Stimulated activated CD8-positive, alpha-beta memory T cell treated with anti-CD3 and anti-CD28 coated beads, Interleukin-15, amount 100 ng/mL, for 1 hour (primary cell): ENCODE results near the gene RXRA.
"Not testable (repeated sequence)": the region's sequence is repeated elsewhere in the genome, so short reads cannot be mapped to it uniquely, and the experiment has no call there.

Experiments
- DNase-seq: peaks from one replicate; pipeline ENCODE4 v3.0.0-alpha.2; 2020; ENCODE audit warnings: low read depth

The RXRA gene

GRCh38 chr9:134293611-134294152 is 32.6 kb upstream of the RXRA start:
- no peak for DNase-seq

DNA sequence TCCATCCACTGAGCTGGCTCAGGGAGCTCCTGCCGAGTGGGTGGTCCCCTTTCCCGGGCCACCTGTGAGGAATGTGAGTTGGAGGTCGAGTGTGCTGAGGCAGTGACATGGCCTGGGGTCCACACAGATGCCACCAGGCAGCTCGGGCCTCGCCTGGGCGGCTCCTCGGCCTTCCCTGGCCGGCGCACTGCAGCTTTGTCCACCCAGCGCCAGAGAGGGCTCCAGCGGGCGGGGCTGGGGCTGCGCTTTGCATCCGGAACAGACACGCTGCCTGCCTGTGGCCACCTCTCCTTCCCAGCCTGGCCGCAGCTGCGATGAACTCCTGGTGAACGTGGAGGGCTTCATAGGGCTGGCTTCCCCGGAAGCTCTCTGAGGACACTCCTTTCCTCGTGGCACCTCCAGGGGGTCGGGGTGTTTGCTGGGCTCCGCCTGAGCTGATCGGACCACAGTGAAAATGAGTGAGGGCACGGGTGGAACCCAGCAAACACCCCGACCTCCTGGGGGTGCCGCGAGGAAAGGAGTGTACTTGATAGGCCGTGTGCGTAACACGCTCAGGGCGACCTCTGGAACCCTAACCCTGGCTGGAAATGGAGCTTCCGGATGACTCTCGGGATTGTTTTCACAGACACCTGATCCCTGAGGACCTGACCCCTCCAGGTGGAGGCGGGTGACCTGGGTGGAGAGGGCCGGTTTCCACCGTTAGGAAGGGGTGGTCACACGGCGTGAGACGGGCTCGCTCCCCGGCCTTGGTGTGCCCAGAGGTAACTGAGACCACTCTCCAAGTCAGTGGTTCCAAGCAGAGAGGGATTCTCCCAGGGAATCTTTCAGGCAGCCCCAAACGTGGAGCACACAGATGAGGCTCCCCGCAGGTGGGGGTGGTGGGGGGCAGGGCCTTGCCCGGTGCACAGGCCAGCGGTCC is 31.8 kb upstream of the RXRA start:
- no peak for DNase-seq

GRCh38 chr9:134295101-134295745 is 31.0 kb upstream of the RXRA start:
- no peak for DNase-seq

- DNase-seq: no peak
These were observed 30.5 kb upstream of the RXRA start for GRCh38 chr9:134295746-134296250.

- DNase-seq: no peak
These were observed 29.8 kb upstream of the RXRA start for GRCh38 chr9:134296301-134297082.

DNA sequence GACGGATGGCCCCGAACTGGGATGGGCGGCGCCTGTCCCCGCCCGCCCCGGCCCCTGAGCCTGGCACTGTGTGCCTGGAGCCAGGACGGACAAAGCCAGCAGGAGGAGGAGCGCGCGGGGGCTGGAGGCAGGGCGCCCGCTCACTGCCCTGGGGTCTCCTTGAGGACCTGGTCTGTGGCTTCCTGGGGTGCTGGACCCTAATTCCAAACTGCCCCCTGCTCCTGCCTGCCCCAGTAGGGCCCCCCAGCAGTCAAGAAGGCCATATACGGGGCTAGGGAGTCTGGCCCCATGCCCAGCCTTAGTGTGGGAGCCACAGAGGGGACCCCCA is 29.2 kb upstream of the RXRA start:
- DNase-seq: no peak

DNA sequence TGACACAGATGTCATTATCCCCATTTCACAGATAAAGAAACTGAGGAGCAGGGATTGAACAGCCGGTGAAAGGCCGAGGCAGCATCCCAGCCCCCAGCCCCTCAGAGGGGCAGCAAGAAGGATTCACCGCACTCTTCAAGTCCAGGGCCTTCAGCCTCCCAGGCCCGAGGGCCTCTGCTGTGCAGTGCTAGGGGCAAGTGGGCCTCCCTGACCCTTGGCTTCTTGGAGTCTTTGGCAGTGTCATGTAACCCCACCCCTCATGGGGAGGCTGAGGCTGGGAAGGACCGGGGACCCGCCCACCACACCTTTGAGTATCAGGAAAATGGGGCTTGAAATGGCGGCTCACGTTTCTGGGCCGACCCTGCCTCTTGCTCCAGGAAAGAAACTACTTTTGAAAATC is 28.7 kb upstream of the RXRA start:
- DNase-seq: no peak

- no peak for DNase-seq
These were observed 28.3 kb upstream of the RXRA start for GRCh38 chr9:134298000-134298399.

DNA sequence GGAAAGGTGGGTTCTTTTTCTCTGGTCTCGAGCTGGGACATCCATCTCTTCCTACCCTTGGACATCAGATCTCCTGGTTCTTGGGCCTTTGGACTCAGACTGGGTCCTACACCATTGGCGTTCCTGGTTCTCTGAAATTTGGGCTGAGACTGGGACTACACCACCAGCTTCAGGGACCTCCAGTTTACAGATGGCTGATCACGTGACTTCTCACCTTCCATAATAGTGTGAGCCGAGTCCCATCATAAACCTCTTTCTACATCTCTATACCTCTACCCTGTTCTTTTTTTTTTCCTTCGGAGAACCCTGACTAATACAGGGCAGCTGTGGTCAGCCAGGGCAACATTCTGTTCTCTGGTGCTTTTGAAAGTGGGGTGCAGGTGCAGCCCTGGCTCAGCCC is 27.2 kb upstream of the RXRA start:
- DNase-seq: no peak

DNA sequence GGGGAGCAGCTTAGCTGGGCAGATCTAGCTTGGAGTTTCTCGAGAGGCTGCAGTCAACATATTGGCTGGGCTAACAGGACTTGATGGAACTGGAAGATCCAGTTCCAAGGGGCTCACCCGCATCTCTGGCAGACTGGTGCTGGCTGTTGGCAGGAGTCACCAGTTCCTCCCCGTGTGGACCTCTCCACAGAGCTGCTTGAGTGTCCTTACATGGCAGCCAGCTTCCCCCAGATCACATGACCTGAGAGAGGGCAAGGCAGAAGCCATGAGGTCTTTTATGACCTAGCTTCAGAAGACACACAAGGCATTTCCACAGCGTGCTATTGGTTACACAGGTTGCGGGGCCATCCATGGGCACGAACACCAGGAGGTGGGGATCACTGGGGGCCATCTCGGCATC is 26.4 kb upstream of the RXRA start:
- DNase-seq: no peak

GRCh38 chr9:134301387-134302129 is 24.7 kb upstream of the RXRA start:
- DNase-seq: no peak

DNA sequence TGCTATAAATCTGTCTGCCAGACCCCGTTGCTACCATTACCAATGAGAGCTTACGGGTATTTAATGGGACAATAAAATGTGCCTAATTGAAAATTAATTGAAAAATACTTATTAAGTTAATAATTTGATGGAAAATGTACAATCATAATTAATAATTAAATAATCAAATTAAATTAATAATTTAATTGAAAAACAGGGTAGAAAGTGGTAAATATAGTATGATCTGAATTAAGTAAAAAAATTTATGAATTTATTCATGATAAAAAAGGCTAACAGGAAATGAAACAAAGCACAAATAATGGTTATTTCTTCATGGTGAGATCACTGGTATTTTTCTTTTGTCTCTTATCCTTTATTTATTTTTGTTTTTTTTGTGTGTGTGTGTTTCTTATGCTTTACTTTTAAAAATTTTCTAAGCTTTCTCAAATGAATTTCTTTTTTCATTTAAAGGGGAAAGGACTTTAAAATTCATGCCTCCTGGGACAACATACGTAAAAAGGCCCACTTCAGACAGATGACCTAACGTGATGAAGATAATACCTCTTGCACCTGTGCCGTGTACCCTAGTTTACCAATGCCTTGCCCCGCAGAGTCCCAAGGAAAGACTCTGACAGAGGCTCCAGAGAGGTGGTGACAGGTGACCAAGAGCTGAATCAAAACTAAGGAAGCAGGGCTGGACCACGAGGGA is 24.0 kb upstream of the RXRA start:
- no peak for DNase-seq

- DNase-seq: no peak
These were observed 22.7 kb upstream of the RXRA start for GRCh38 chr9:134303601-134304000.

DNA sequence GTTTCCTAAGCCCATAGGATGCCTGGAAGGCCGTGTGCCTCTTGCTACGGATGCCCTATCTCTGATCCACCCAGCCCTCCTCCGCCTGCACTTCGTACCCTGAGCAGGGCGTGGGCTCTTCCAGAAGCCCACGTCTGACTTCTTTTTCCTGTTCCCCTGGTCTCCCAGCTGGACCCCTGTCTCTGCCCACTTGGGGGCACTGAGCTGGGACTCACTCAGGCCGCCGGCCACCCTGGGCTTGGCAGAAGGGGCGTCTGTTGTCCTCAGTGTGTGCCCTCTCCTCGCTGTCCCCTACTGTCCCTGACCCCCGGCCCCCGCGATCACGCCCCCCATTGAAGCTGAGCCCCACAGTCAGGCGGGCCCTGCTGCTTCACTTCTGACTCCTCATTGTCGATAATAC is 22.0 kb upstream of the RXRA start:
- DNase-seq: no peak

DNA sequence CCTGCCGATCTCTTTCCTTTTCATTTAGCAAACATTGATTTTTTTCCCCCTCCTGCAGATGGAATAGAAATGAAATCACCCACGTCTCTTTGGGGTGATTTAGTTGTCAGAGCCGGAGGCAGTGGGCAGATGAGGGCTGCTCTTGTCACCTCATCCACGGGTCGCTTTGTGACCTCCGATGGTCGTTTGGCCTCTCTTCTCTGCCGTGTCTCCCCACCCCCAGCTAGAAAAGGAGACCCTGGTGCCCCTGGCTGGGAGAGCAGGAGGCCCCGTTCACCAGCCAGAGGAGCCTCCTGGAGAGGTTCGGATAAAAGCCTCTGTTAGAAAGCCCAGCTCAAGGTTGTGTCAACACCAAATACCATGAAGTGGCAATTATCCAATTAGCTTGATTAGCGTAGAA is 21.6 kb upstream of the RXRA start:
- no peak for DNase-seq

DNA sequence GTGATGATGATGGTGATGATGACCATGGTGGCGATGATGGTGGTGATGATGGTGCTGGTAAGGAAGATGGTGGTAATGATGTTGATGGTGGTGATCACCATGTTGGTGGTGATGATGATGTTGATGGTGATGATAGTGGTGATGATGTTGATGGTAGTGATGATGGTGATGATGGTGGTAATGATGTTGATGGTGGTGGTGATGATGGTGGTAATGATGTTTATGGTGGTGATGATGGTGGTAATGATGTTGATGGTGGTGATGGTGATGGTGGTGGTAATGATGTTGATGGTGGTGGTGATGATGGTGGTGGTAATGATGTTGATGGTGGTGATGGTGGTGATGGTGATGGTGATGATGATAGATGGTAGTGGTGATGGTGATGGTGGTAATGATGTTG is 20.7 kb upstream of the RXRA start:
- no peak for DNase-seq

DNA sequence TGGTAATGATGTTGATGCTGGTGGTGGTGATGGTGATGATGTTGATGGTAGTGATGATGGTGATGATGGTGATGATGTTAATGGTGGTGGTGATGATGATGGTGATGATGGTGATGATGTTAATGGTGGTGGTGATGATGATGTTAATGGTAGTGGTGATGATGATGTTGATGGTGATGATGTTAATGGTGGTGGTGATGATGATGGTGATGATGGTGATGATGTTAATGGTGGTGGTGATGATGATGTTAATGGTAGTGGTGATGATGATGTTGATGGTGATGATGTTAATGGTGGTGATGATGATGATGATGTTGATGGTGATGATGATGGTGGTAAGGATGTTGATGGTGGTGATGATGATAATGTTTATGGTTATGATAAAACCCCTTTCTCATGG is 20.2 kb upstream of the RXRA start:
- DNase-seq: not testable (repeated sequence)

- no peak for DNase-seq
These were observed 19.3 kb upstream of the RXRA start for GRCh38 chr9:134306636-134307600.

DNA sequence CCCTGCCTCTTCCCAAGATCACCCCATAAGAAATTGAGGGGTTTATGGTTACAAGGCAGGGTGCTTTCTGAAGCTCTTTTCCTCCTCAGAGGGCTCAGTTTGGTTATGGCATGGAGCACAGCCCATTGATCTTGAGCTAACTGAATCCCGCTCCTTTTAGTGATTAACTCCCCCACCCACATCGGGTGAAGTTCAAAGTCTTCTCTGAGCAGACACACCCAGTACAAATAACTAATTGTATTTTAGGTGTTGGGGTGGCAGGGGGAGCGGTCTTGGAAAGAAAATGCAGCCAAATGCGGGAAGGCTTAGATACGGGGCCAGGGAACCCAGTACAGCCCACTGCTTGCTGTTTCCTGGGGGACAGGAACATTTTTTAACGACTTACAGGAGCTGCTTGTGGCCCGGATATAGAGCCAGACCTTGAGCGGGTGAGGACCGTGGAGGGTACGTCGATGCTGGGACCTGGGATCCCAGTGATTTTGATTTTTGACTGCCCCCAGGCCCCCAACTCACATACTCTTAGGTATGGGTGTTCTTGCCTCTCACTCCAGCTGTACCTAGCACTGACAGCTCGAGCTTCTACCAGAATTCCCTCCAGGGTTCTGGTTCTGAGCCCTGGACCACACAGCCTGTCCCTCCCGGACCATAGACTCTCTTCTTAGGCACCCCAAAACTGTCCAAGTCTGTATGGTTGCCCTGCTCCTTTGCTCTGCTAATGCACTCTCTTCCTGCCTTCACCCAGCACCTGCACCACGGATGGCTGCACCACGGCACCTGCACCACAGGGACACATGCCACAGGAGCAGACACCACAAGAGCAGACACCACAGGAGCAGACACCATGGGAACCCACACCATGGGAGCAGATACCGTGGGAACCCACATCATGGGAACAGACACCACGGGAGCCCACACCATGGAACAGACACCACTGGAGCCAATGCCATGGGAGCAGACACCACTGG is 18.3 kb upstream of the RXRA start:
- no peak for DNase-seq
